ENCODE results near the gene TSKU. TPM values are rescaled to one million over a fixed set of nuclear protein-coding genes. Genes with fewer than 3 reads are reported as not detected.

Gene TSKU
- total RNA-seq, 1 donor from 2014 or later: 57.9 TPM

DNA sequence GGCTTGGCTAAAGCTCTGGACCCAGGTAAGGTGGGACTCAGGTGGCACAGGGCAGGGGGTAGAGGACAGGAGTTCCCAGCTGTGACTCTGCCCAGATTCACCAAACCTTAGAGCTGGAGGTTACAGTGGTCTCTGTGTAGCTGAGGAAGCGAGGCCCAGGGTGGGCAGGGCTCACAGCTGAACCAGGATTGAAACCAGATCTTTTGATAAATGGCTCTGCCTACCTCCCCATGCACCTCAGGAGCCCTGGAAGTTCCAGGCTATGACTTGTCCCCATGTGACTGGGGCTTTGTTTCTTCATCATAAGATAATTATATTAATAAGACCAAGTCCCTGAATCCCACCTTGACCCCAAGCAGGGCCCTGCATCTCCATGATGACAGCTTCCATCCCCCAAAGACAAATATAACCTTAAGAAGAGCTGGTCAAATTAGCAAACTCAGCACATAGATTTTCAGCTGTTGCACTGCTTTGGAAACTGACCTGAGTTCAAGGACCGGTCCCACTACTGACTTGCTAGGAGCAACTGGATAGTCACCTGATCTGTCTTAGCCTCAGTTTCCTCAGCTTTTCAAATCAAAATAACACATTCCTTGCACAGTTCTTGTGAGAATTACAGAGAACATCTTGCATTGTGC lies 21.3 kb upstream of the TSKU start:
- no peak for FAIRE-seq
- TF ChIP-seq, protein P1, sequence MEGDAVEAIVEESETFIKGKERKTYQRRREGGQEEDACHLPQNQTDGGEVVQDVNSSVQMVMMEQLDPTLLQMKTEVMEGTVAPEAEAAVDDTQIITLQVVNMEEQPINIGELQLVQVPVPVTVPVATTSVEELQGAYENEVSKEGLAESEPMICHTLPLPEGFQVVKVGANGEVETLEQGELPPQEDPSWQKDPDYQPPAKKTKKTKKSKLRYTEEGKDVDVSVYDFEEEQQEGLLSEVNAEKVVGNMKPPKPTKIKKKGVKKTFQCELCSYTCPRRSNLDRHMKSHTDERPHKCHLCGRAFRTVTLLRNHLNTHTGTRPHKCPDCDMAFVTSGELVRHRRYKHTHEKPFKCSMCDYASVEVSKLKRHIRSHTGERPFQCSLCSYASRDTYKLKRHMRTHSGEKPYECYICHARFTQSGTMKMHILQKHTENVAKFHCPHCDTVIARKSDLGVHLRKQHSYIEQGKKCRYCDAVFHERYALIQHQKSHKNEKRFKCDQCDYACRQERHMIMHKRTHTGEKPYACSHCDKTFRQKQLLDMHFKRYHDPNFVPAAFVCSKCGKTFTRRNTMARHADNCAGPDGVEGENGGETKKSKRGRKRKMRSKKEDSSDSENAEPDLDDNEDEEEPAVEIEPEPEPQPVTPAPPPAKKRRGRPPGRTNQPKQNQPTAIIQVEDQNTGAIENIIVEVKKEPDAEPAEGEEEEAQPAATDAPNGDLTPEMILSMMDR (IDR thresholded peaks at IDR 0.05; ENCODE audit: insufficient read depth, low read depth, low read length): no peak
- no peak for TF ChIP-seq EZH2 (IDR thresholded peaks at IDR 0.05; ENCODE audit: insufficient read depth, low read length)
- peaks cover 36% of the 10 kb centered on the region for H3K27me3 Mint-ChIP-seq (ENCODE audit: low read depth, unreplicated experiment)

DNA sequence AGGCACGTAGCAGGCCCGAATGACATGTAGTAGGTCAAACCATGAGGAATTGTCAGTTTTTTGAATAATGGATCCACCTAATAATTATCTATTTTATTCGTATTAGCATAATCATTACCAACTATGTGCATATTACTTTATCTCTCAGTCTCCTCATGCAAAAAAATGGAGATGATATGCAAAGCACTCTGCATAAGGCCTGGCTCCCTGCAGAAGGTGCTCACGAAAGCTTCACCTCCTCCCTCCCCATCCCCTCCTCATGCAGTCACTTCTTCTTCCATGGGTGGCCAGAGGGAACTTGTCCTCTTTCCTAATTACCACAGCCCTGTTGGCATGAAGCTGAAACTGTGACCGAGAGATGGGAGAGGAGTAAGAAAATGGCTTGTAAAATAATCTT lies 20.8 kb upstream of the TSKU start:
- H3K27me3 Mint-ChIP-seq (ENCODE audit: low read depth, unreplicated experiment): peaks cover 40% of the 10 kb centered on the region

More for the DNA sequence above, 21.3 kb upstream of the TSKU start:
- H3K4me2 ChIP-seq (ENCODE audit: low read length): no peak overlapping the region
- H3K27me3 ChIP-seq (ENCODE audit: insufficient read depth, low read length): peaks cover 3% of the 10 kb centered on the region
- H3K9me3 ChIP-seq (ENCODE audit: insufficient read depth, low read depth, low read length): no peaks in the 10 kb centered on the region
- H3K4me3 Mint-ChIP-seq (ENCODE audit: unreplicated experiment): no peak overlapping the region
- no peaks in the 10 kb centered on the region for H3K36me3 Mint-ChIP-seq (ENCODE audit: low read depth, unreplicated experiment)
- peaks cover 25% of the 10 kb centered on the region for H3K4me1 ChIP-seq (ENCODE audit: insufficient read depth, low read length)
- no peaks in the 10 kb centered on the region for H3K79me2 ChIP-seq (ENCODE audit: insufficient read depth, low read length)
- H3K9ac ChIP-seq (ENCODE audit: low read length): no peak overlapping the region
- no peak overlapping the region for H2AFZ ChIP-seq (ENCODE audit: low read depth, low read length)
- peaks cover 4% of the 10 kb centered on the region for H3K9me3 Mint-ChIP-seq (ENCODE audit: unreplicated experiment)
- no peaks in the 10 kb centered on the region for H4K20me1 ChIP-seq (ENCODE audit: insufficient read depth, low read length)
- no peak overlapping the region for H3K4me3 ChIP-seq (ENCODE audit: insufficient read depth, low read depth, low read length)
- no peak overlapping the region for H3K27ac Mint-ChIP-seq (ENCODE audit: unreplicated experiment)
- DNase-seq (ENCODE audit: low read depth): no peak
- no peak overlapping the region for H3K27ac ChIP-seq (ENCODE audit: low read depth, low read length)
- H3K36me3 ChIP-seq (ENCODE audit: insufficient read depth, low read length): no peaks in the 10 kb centered on the region
- H3K4me1 Mint-ChIP-seq (ENCODE audit: low read depth, unreplicated experiment): peaks cover 27% of the 10 kb centered on the region

More for the DNA sequence above, 20.8 kb upstream of the TSKU start:
- no peak overlapping the region for H3K27ac Mint-ChIP-seq (ENCODE audit: unreplicated experiment)
- DNase-seq (ENCODE audit: low read depth) (no peak), FAIRE-seq (no peak)
- Histone ChIP-seq H3K79me2 (ENCODE audit: insufficient read depth, low read length) (no peaks in the 10 kb centered on the region), H2AFZ (ENCODE audit: low read depth, low read length) (no peak overlapping the region), H3K4me3 (ENCODE audit: insufficient read depth, low read depth, low read length) (no peak overlapping the region), H3K9me3 (ENCODE audit: insufficient read depth, low read depth, low read length) (no peaks in the 10 kb centered on the region), H3K27me3 (ENCODE audit: insufficient read depth, low read length) (peaks cover 3% of the 10 kb centered on the region), H3K9ac (ENCODE audit: low read length) (no peak overlapping the region), H3K4me2 (ENCODE audit: low read length) (no peak overlapping the region), H4K20me1 (ENCODE audit: insufficient read depth, low read length) (no peaks in the 10 kb centered on the region), H3K27ac (ENCODE audit: low read depth, low read length) (no peak overlapping the region), H3K36me3 (ENCODE audit: insufficient read depth, low read length) (no peaks in the 10 kb centered on the region), H3K4me1 (ENCODE audit: insufficient read depth, low read length) (peaks cover 25% of the 10 kb centered on the region)
- peaks cover 3% of the 10 kb centered on the region for H3K36me3 Mint-ChIP-seq (ENCODE audit: low read depth, unreplicated experiment)
- TF ChIP-seq, protein P1 (IDR thresholded peaks at IDR 0.05; ENCODE audit: insufficient read depth, low read depth, low read length): no peak
- no peak for TF ChIP-seq EZH2 (IDR thresholded peaks at IDR 0.05; ENCODE audit: insufficient read depth, low read length)
- H3K4me3 Mint-ChIP-seq (ENCODE audit: unreplicated experiment): no peak overlapping the region
- peaks cover 3% of the 10 kb centered on the region for H3K9me3 Mint-ChIP-seq (ENCODE audit: unreplicated experiment)
- peaks cover 32% of the 10 kb centered on the region for H3K4me1 Mint-ChIP-seq (ENCODE audit: low read depth, unreplicated experiment)
